Brain pericyte (primary cell): ENCODE data around the gene FBXW12.
"Not testable (repeated sequence)": the region's sequence is repeated elsewhere in the genome, so short reads cannot be mapped to it uniquely, and the experiment has no call there.

ENCODE experiments used
- DNase-seq: peaks from one replicate; pipeline ENCODE4 v3.0.0-alpha.2; 2012; ENCODE audit warnings: low read depth, low spot score

Gene FBXW12

DNA sequence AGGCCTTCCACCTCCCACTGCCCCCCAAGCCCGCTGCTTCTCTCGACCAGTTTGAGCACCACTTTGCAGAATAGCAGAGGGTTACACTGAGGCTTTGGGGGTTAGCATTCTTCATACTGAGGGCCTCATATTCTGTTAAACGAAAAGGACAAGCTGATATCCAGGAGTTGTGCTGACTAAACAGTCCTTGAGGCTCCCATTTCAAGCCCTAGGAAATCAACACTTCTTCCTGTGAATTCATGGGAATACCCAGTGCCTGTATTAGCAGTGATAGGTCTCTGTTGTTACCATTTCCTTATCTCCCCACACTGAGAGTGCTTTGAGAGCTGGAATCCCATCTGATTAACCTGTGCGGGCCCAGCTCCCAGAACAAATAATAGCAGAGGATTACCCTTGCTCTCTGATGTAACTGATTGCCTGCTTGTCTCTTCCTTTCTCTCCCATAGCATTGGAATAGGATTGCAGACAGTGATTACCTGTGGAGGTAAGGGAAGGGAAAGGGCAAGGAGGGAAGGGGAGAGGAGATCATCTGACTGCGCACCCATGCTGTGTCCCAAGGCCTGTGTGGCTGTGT is 930 bp downstream of the FBXW12 start:
- no peak for DNase-seq

DNA sequence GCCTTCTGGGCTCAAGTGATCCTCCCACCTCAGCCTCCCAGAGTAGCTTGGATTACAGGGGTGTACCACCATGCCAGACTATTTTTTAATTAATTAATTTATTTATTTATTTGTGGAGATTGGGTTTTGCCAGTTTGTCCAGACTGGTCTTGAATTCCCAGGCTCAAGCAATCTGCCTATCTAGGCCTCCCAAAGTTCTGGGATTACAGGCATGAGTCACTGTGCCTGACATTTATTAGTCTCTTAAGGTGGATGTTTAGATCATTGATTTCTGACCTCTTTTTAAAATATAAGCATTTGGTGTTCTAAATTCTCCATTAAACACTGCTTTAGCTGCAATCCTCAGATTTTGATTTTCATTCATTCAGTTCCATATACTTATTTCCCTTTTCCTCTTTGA is 15.6 kb downstream of the FBXW12 start:
- DNase-seq = no peak

DNA sequence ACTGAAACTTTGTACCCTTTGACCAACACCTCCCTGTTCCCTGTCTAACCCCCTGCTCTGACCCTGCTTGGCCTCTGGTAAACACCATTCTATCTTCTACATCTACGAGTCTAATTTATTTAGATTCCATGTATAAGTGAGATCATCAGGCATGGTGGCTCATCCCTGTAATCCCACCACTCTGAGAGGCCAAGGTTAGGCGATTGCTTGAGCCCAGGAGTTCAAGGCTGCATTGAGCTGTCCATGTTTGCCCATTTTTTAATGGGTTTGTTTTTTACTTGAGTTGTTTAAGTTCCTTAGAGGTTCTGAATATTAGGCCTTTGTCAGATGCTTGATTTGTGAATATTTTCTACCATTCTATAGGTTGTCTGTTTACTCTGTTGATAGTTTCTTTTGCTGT is 16.9 kb downstream of the FBXW12 start:
- no peak for DNase-seq

DNA sequence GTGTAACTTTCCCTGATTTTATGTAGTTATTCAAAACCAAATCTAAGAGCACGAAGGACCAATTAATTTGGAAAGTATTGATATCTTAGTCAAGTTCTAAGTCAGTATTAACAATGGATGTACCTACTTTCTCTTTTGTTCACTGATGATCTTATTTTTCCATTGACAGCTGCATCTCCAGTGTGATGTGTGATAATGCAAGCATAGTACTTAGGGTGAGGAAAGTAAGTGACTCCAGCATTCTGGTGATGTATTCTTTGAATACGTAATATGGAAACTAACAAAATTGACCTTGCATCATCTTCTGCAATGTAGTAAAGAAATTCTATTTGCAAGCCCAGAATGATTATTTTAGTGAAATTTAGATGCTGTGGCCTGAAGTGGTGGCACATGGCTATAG is 22.4 kb downstream of the FBXW12 start:
- no peak for DNase-seq

DNA sequence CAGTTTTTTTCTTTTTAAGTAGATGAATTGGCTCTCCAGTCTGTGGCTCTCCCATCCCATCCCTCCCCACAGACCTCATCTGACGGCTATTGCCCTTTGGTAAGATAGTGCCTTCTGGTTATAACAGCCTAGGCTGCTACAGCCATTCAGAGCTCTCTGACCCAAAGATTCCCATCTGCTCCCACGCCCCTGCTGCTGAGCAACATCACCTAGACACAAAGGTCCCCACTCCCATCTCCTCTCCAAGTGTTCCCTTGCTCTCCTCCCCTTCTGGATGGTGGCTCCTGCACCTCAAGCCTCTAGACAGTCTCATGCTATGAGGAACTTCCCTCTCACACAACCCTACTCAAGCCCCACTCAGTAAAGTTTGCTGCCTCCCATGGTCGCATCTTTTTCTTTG is 23.7 kb downstream of the FBXW12 start:
- no peak for DNase-seq

DNA sequence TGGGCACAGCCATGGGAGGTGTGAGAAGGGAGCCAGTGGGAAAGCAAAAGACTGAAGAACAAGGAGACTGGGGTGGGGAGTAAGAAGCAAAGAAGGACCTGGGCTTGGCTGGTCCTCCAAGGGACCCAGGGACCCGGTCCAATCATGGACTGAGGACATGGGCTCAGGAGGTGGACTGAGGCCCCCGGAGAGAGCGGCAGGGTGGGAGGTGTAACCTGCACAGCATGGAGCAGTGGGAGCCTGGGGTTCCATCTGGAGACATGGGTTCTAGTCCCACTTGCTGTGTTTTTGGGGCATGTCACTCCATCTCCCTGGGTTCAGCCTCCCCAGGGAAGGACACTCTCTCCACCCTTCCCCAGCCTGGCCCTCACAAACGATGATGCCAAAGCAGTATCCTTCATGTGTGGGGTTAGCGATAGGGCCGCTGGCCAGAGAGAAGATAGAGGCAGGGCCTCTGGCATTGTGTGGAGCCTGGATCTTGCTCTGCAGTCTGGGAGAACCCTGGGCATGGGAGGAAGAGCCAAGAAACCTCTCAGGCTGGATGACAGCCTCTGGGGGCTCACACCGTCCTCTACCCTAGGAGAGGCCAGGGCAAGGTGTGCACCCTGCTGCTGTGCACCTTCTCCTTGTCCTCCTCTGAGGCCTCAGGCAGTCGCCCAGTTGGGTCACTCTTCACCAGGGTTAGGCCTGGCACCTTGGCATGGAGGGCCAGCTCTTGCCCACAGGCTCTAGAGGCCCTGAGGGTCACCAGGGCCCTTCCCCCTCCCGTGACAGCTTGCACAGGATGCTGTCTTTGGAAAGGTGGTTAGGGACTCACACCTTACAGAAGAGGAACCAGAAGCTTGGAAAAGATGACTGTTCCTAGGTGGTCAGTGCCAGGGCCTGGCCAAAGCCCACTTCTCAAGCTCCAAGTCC is 26.0 kb downstream of the FBXW12 start:
- no peak for DNase-seq

DNA sequence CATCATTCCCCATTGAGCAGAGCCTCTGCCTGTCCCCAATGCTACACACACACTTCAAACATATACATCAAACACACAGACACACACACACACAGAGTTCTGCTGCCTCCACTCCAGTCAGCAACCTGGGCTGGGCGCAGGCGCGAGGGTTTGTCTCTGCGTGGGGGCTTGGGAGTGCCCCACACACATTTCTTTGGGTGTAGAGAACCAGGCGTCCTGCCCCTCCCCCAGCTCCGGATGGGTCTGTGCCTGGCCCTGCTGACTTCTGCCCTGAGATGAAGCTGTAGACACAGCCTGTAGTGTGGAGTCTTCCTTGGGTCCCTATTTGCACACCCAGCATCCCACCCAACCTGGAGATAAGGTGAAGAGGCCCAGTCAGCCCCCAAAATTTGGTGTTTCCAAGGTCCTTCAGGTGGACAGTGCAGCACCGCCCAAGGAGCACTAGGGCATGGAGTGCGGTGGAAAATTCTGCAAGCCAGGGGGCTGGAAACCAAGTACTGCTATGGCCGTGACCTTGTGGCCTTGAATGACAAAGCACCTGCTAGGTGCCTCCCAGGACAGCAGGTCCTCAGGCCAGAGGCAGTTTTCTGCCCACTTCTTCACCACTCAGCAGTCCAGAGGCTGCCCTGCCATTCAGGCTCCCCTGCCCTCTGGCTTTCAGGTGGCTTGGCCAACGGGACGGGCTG is 26.8 kb downstream of the FBXW12 start:
- no peak for DNase-seq

DNA sequence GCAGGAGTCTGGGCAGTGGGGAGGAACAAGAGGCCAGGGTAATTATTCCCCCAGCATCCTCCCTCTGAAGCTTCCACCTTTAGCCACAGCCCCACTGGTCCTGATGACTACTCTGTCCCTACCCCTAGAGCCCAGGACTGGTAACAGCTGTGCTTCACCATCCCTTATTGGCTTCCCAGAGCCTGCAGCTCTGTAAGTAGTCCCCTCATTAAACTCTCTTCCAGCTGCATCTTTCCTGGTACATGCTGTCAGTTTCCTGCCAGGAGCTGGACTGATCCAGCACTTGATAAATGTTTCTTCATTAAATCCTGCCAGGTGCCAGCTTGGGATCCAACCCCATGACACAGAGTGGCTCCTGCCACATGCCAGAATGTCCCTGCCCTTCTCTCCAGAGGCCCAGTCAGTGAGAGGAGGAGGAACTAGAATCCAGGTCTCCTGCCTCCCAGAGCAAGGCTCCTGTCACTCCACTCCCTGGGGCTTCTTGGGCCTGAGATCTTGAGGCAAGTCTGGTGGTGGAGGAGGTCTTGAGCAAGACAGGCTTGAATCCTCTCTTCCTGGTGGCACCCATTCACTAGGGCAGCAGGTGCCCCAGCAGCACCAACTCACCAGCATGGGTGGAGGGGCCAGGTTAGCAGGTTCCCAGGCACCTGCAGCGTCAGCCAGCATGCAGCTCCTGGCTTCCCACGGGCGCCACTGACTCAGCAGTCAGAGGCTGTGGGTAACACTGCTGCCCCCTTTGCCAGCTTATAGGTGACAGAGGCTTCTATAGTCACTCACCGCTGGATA is 27.6 kb downstream of the FBXW12 start:
- DNase-seq = no peak

DNA sequence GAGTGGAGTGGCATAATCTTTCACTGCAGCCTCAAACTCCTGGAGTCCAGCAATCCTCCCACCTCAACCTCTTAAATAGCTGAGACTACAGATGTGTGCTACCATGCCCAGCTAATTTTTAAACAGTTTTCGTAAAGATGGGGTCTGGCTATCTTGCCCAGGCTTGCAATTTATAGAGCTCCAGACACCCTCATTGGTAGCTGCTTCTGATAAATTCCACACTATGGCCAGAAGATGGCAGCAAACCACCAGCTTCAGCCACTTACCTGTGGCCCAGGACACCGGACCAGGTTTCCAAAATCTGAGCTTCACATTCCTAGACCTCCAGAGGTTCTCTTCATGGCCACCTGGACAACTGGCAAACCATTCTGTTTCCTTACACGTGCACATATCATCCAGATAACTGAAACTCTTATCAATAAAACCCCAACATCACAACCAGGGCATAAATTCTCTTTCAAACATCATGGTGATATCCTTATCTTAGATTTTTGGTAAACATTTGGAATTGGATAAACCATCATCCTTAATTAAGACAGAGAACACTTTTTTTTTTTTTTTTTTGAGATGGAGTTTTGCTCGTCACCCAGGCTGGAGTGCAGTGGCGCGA is 28.9 kb downstream of the FBXW12 start:
- no peak for DNase-seq

DNA sequence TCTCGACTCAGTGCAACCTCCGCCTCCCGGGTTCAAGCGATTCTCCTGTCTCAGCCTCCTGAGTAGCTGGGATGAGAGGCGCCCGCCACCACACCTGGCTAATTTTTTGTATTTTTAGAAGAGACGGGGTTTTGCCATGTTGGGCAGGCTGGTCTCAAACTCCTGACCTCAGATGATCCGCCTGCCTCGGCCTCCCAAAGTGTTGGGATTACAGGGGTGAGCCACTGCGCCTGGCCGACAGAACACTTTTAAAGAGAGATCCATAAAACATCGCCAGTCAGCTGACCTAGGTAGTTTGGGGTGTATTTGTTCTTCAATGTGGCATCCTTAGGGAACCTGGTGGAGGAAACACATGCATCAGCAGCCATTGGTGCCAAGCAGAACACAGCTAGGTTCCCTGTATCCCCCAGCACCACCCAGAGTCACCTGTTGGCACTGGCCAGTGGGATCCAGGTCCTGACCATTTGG is 29.4 kb downstream of the FBXW12 start:
- not testable (repeated sequence) for DNase-seq

DNA sequence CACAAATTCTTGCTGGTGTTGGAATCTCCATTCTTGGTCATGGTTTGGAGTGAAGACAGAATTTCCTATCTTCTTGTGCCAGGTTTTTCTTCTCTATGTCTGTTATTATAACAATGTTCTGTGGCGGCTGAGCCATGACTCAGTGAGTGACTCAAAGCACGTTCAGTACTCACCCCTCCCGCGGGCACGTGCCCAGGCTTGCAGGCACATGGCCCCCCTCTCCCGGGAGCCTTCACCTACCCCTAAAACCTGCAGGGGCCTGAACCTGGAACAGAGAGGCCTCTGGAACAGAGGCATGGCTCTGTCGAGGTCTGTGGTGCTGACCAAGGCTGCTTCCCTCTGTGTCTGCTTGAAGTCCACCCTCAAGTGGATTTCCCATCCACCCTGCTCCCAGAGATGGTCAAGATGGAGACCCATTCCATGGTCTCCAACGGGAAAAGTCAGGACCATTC is 30.3 kb downstream of the FBXW12 start:
- DNase-seq = peak; percentile 32

DNA sequence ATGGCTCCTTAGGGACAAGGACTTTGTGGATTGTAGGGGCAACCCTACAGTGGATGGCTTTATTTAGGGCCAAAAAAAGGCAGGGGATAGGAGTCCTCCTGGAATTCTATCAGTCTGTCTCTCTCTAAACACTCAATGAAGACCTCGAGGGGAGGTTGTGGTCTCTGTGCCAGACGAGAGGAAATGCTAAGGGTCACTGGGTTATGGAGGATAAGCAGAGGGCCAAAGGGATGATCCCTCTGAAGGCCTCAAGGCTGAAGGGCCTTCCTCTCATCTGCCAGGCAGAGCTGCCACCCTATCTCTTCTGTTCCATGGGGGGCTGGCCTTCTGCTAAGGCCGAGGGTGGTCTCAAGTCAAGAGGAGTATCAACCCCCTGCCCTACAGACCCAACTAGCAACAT is 30.9 kb downstream of the FBXW12 start:
- no peak for DNase-seq

DNA sequence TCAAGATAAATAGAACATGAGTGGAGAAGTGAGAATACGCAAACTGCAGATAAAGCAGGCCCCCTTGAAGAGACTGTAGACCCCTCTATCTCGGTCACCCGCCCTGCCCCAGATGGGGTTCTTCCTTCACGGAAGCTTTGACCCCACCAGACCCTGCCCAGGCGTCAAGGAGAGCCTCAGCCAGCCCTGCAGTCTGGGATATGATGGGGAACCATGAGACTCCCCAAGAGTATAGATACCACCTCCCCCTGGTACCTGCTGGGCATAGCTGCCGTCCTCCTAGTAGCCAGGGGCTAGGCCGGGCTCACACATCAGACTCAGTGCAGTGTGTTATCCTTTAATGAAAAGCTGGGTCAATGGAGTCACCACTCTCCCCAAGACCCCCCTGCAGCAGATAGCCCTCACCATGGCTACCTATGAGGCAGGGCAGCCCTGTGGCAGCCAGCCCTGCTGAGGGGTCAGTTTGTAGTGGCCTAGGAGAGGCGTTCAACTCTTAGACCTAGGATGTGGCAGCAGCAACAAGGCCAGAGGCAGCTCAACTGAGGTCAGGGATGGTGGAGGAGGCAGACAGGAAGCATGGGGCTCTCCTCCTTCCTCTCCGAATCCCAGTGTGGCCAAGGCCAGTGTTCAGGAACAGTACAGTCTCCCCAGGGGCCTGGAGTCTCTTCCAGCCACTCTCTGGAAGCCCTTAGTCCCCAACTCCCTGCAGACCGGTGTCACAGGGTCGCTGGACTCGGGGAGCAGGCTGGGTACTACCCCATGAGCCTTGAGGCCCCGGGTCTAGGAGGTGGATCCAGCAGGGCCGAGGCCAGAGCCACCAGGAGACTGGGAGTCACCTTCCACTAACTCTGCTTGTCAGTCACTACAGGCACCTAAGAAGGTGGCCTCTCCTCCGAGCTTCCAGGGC is 31.8 kb downstream of the FBXW12 start:
- no peak for DNase-seq

DNA sequence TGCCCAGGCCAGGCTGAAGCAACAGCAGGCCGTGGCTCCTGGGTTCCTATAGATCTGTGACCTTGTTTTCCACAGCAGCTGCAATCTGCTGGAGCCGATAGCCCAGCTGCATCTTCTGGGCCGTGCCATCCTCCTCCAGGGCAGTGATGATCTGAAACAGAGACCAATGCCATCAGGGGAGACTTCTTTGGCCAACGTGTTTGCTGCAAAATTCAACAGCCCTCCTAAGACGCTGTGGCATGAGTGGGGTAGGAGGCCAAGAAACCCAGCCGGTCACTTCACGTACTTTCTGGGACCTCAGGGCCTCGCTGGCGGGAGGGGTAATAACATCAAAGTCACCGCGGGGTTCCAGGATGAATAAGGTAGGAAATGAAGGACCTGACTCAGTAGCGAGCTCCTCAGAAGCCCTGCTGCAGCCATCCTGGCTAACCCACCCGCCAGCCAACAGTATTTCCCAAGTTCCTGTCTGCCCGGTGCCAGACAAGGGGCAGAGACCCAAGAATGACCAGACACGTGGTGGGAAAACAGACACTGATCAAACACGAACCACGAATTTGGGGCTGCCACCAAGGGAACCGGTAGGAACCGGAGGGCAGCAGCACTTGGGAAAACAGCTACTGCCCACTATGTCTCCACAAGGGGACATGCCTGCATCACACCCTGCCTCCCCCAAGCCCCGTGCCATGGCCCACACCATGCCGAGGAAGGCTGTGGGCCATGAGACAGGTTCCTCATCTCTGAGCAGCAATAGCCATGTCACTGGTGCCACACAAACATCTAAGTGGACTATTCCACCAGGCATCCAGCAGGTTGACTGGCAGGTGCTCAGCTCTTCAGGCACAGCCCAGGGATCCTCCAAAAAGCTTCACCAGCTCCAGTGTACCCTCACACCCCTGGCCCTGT is 32.7 kb downstream of the FBXW12 start:
- DNase-seq = no peak

DNA sequence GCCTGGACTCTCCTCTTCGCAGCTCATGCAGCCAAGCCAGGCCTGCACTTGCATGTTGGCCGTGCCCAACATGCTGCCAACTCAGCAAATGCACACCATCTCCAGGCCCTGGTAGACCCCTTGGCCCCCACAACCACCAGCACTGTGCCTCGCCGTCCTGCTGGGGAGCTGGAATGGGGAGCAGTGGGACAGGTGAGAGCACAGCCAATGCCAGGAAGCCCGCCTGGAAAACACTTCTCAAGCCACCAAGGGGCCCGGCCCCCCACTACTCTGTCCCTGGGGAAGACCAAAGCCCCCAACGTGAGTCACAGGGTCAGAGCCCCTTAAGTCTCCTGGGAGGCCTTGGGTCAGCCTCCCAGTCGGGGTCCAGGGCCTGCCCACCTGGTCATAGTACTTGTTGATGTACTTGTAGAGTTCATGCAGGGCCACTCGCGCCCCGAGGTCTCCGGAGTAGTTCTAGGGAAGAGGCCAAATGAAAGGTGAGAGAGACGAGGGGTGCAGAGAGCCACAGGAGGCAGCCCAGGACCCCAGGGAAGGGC is 33.4 kb downstream of the FBXW12 start:
- no peak for DNase-seq

DNA sequence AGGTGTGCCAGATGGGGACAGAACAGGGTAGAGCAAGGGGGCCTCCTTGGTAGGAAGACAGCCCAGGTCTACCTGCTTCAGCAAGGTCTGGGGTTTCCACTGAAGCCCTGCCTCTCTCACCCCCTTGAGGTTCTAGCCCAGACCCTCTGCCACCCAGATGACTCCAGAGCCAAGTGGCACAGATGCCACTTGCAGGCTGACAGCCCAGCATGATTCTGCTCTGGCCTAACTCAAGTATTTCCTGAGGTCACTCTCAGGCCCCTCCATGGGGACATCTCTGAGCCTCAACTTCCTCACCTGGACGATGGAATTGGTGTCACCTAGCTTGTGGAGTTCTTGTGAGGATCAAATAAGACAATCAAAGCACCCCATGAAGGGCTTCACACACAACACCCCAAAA is 34.0 kb downstream of the FBXW12 start:
- no peak for DNase-seq

DNA sequence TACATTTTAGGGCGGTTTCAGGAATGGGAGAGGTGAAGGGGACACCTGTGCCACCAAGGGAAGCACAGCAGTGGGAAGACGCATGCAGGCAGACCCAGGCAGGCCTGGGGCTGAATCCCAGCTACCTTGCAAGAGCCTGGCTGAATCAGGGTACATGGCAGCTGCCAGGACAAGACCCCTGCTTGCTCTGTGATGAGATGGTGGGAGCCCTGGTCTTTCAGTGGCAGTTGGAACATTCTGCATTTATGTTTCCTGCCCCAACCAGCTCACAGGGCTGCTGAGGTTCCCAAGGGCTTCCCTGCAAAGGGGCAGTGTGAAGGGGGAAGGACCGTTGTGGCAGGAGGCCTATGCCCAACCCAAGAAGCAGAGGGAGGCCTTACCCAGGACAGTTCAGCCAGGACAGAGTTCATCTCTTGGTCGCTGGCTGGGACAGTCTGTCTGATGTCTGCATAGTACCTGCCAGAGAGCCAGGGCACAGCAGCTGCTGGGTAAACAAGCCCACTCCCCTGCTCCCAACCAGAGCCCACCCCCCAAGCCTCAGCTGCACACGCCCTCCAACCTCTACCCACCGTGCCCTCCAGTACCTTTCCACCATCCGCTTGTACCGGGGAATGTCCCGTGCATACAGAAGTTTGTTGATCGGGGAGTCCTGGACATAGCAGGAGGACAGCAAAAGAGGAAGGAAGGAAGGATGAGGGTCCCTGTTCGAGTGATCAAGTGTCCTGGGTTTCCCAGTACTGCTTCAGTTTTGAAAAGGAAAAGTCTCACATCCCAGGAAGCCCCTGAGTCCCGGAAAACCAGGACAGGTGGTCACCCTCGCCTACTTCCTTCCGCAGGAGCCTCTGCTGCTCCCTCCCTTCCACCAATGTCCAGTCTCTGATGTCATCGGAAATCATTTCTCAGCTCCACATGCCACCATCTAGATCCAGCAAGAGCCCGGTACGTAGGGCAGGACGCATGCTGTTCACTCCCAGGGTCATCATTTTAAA is 34.7 kb downstream of the FBXW12 start:
- DNase-seq = no peak
